Neural cell (in vitro differentiated cells): ENCODE measurements around the gene RBM17. TPM values are rescaled to one million over a fixed set of nuclear protein-coding genes. Genes with fewer than 3 reads are reported as not detected.

ENCODE experiments used
- H2AFZ ChIP-seq: fragments of 200-600, 300-800 bp; sonication (generic), shearing (Covaris generic); 2 replicates; pipeline ENCODE4 v1.6.0; 2014; ENCODE audit warnings: low read depth, mild to moderate bottlenecking, antibody characterized with exemption, low read length, moderate library complexity
- H3F3A ChIP-seq: fragments of 200-600 bp; shearing (Covaris generic); 2 replicates; pipeline ENCODE4 v1.6.1; 2016; ENCODE audit warnings: mild to moderate bottlenecking, moderate library complexity, mixed read lengths, antibody characterized with exemption, low read length; ENCODE audit not compliant: insufficient read depth, poor library complexity, severe bottlenecking
- H3K27ac ChIP-seq: fragments of 200-600, 300-800 bp; sonication (generic), shearing (Covaris generic); 2 replicates; pipeline ENCODE4 v1.5.1; 2014; ENCODE audit warnings: mild to moderate bottlenecking, low read length, moderate library complexity
- H3K27me3 ChIP-seq: fragments of 300-800, 200-600 bp; sonication (generic), shearing (Covaris generic); 2 replicates; pipeline ENCODE4 v1.6.0; 2014; ENCODE audit warnings: mild to moderate bottlenecking, low read depth, low read length, moderate library complexity; ENCODE audit not compliant: insufficient read depth
- H3K36me3 ChIP-seq: fragments of 300-800, 200-600 bp; sonication (generic), shearing (Covaris generic); 2 replicates; pipeline ENCODE4 v1.5.1; 2014; ENCODE audit warnings: mild to moderate bottlenecking, antibody characterized with exemption, low read length, moderate library complexity; ENCODE audit not compliant: insufficient read depth
- H3K4me2 ChIP-seq: fragments of 300-800, 200-600 bp; sonication (generic), shearing (Covaris generic); 2 replicates; pipeline ENCODE4 v1.6.0; 2014; ENCODE audit warnings: mild to moderate bottlenecking, low read length
- H3K4me3 ChIP-seq: fragments of 300-800, 200-600 bp; sonication (generic), shearing (Covaris generic); 2 replicates; pipeline ENCODE4 v1.5.1; 2014; ENCODE audit warnings: mild to moderate bottlenecking, low read length, moderate library complexity
- H3K79me2 ChIP-seq: fragments of 200-600 bp; shearing (Covaris generic); replicated peaks from 2 replicates; pipeline ENCODE4 v1.6.0; 2014; ENCODE audit warnings: mild to moderate bottlenecking, low read length, moderate library complexity; ENCODE audit not compliant: insufficient read depth
- H3K9ac ChIP-seq: fragments of 300-800, 200-600 bp; sonication (generic), shearing (Covaris generic); 2 replicates; pipeline ENCODE4 v1.6.1; 2016; ENCODE audit warnings: mild to moderate bottlenecking, low read length, mixed read lengths
- H3K9me2 ChIP-seq: fragments of 200-600 bp; shearing (Covaris generic); 2 replicates; pipeline ENCODE4 v1.6.1; 2016; ENCODE audit warnings: mild to moderate bottlenecking, low read length, mixed read lengths; ENCODE audit not compliant: insufficient read depth
- H3K9me3 ChIP-seq: fragments of 200-600, 300-800 bp; sonication (generic), shearing (Covaris generic); 2 replicates; pipeline ENCODE4 v1.6.1; 2016; ENCODE audit warnings: mild to moderate bottlenecking, mixed run types, low read length, moderate library complexity, mixed read lengths
- H4K20me1 ChIP-seq: fragments of 200-600 bp; shearing (Covaris generic); 2 replicates; pipeline ENCODE4 v1.6.1; 2016; ENCODE audit warnings: mild to moderate bottlenecking, mixed run types; ENCODE audit not compliant: insufficient read depth
- MXI1 ChIP-seq: fragments of 450-650 bp; conservative IDR thresholded peaks from 2 replicates; pipeline ENCODE4 v1.6.1; 2014; ENCODE audit warnings: antibody characterized with exemption, mild to moderate bottlenecking; ENCODE audit not compliant: poor library complexity, severe bottlenecking
- POLR2AphosphoS5 ChIP-seq: IDR thresholded peaks from 2 replicates; pipeline ENCODE4 v1.6.1; 2012
- SMC3 ChIP-seq: fragments of 450-650 bp; conservative IDR thresholded peaks from 2 replicates; pipeline ENCODE4 v1.6.1; 2014; ENCODE audit warnings: antibody characterized with exemption, mild to moderate bottlenecking, moderate library complexity; ENCODE audit not compliant: poor library complexity
- TAF1 ChIP-seq: IDR thresholded peaks from 2 replicates; pipeline ENCODE4 v1.6.1; 2012; ENCODE audit warnings: low read depth
- polyA plus RNA-seq: library from polyadenylated mRNA; depleted of rRNA; stranded (reverse); fragments of >200 nt; gene quantifications from 2 replicates; pipeline ENCODE4 v1.2.3, GENCODE V29; 2014
- TF ChIP-seq, protein P1 (sequence below): fragments of 450-650 bp; IDR thresholded peaks from 2 replicates; pipeline ENCODE4 v1.5.1; 2014; ENCODE audit warnings: antibody characterized with exemption, mild to moderate bottlenecking, moderate library complexity; ENCODE audit not compliant: poor library complexity, severe bottlenecking
- TF ChIP-seq, protein P2 (sequence below): IDR thresholded peaks from 2 replicates; pipeline ENCODE4 v1.6.1; 2012; ENCODE audit warnings: borderline replicate concordance

The RBM17 gene
- polyA plus RNA-seq, 1 donor from 2014 or later, result 109 TPM

DNA sequence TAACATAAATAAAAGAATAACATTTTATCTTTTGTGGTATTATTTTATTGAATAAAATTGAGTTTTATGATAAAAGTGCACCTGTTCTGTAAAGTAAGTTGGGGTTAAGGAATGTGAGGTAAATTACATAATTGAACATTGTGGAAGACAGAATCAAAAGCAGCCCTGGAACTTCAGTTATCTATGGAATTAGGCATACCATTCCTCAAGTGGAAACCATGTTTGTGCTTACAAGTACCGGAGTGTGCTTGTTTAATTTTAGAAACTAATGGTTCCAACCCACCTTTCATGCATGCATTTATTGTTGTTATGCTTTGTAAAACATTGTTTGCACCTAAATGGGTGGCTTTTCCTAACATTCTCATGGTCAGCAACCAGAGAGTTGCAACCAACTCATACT, 28.0 kb downstream of the RBM17 start:
- no peak overlapping the region for H3K4me2 ChIP-seq
- no peaks in the 10 kb centered on the region for H3K9me3 ChIP-seq
- TF ChIP-seq SMC3, result no peak
- TF ChIP-seq, protein P1, sequence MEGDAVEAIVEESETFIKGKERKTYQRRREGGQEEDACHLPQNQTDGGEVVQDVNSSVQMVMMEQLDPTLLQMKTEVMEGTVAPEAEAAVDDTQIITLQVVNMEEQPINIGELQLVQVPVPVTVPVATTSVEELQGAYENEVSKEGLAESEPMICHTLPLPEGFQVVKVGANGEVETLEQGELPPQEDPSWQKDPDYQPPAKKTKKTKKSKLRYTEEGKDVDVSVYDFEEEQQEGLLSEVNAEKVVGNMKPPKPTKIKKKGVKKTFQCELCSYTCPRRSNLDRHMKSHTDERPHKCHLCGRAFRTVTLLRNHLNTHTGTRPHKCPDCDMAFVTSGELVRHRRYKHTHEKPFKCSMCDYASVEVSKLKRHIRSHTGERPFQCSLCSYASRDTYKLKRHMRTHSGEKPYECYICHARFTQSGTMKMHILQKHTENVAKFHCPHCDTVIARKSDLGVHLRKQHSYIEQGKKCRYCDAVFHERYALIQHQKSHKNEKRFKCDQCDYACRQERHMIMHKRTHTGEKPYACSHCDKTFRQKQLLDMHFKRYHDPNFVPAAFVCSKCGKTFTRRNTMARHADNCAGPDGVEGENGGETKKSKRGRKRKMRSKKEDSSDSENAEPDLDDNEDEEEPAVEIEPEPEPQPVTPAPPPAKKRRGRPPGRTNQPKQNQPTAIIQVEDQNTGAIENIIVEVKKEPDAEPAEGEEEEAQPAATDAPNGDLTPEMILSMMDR, result no peak
- no peak for TF ChIP-seq MXI1
- no peak overlapping the region for H3K4me3 ChIP-seq
- no peaks in the 10 kb centered on the region for H3F3A ChIP-seq
- H3K36me3 ChIP-seq, result peaks cover 23% of the 10 kb centered on the region
- H3K27ac ChIP-seq, result no peak overlapping the region
- H3K9ac ChIP-seq, result no peak overlapping the region
- H2AFZ ChIP-seq, result no peak overlapping the region
- no peaks in the 10 kb centered on the region for H3K79me2 ChIP-seq
- H4K20me1 ChIP-seq, result no peaks in the 10 kb centered on the region
- H3K9me2 ChIP-seq, result no peaks in the 10 kb centered on the region
- no peaks in the 10 kb centered on the region for H3K27me3 ChIP-seq

DNA sequence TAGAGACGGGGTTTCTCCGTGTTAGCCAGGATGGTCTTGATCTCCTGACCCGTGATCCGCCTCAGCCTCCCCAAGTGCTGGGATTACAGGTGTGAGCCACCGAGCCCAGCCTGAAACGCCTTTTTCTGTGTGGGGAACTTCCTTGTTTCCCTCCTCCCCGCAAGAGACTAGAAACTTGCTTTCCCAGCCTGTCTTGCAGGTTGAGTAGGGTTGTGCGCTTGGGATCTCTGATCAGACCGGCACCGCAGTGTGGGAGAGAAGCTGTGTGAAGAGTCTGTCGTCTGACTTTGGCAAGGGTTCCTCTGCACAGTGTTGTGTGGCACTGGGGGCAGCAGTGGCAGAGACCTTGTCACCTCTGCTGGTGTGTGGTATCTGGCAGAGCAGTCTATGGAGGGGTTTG, 28.9 kb downstream of the RBM17 start:
- Histone ChIP-seq H3F3A (no peaks in the 10 kb centered on the region), H2AFZ (no peak overlapping the region), H3K9me3 (no peaks in the 10 kb centered on the region), H3K9me2 (no peaks in the 10 kb centered on the region), H3K79me2 (no peaks in the 10 kb centered on the region), H3K36me3 (peaks cover 15% of the 10 kb centered on the region), H3K9ac (no peak overlapping the region), H4K20me1 (no peaks in the 10 kb centered on the region), H3K27me3 (no peaks in the 10 kb centered on the region), H3K27ac (no peak overlapping the region), H3K4me3 (no peak overlapping the region), H3K4me2 (no peak overlapping the region)
- no peak for TF ChIP-seq TAF1
- TF ChIP-seq POLR2AphosphoS5, result no peak
- TF ChIP-seq, protein P1, result no peak
- TF ChIP-seq, protein P2, sequence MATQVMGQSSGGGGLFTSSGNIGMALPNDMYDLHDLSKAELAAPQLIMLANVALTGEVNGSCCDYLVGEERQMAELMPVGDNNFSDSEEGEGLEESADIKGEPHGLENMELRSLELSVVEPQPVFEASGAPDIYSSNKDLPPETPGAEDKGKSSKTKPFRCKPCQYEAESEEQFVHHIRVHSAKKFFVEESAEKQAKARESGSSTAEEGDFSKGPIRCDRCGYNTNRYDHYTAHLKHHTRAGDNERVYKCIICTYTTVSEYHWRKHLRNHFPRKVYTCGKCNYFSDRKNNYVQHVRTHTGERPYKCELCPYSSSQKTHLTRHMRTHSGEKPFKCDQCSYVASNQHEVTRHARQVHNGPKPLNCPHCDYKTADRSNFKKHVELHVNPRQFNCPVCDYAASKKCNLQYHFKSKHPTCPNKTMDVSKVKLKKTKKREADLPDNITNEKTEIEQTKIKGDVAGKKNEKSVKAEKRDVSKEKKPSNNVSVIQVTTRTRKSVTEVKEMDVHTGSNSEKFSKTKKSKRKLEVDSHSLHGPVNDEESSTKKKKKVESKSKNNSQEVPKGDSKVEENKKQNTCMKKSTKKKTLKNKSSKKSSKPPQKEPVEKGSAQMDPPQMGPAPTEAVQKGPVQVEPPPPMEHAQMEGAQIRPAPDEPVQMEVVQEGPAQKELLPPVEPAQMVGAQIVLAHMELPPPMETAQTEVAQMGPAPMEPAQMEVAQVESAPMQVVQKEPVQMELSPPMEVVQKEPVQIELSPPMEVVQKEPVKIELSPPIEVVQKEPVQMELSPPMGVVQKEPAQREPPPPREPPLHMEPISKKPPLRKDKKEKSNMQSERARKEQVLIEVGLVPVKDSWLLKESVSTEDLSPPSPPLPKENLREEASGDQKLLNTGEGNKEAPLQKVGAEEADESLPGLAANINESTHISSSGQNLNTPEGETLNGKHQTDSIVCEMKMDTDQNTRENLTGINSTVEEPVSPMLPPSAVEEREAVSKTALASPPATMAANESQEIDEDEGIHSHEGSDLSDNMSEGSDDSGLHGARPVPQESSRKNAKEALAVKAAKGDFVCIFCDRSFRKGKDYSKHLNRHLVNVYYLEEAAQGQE, result no peak
- no peak for TF ChIP-seq MXI1

DNA sequence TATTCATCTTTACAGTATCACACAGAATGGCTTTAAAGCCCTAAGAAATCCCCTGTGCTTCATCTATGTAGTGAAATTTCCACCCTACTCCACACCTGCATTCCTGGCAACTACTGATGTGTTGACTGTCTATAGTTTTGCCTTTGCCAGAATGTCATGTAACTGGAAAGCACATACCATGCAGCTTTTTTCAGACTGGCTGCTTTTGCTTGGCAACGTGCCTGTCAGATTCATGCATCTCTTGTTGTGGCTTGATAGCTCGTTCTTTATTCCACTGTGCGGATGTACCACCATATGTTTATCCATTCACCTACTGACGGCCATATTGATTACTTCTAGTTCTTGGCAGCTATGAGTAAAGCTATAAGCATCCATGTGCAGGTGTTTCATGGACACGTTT, 30.6 kb downstream of the RBM17 start:
- H3K9ac ChIP-seq, result no peak overlapping the region
- no peaks in the 10 kb centered on the region for H4K20me1 ChIP-seq
- no peak overlapping the region for H2AFZ ChIP-seq
- H3K9me2 ChIP-seq, result no peaks in the 10 kb centered on the region
- no peak for TF ChIP-seq POLR2AphosphoS5
- no peak for TF ChIP-seq TAF1
- no peak for TF ChIP-seq MXI1
- no peak overlapping the region for H3K4me3 ChIP-seq
- no peaks in the 10 kb centered on the region for H3K9me3 ChIP-seq
- no peaks in the 10 kb centered on the region for H3F3A ChIP-seq
- peaks cover 11% of the 10 kb centered on the region for H3K36me3 ChIP-seq
- no peaks in the 10 kb centered on the region for H3K27me3 ChIP-seq
- H3K27ac ChIP-seq, result no peak overlapping the region
- H3K4me2 ChIP-seq, result no peak overlapping the region
- no peaks in the 10 kb centered on the region for H3K79me2 ChIP-seq
